ENCODE data around the gene DHRS9. TPM values are rescaled to one million over a fixed set of nuclear protein-coding genes. Genes with fewer than 3 reads are reported as not detected.
"Not testable (repeated sequence)": the region's sequence is repeated elsewhere in the genome, so short reads cannot be mapped to it uniquely, and the experiment has no call there.

The DHRS9 gene
- total RNA-seq, 1 experiment from 2014 or later = 0.22 TPM

DNA sequence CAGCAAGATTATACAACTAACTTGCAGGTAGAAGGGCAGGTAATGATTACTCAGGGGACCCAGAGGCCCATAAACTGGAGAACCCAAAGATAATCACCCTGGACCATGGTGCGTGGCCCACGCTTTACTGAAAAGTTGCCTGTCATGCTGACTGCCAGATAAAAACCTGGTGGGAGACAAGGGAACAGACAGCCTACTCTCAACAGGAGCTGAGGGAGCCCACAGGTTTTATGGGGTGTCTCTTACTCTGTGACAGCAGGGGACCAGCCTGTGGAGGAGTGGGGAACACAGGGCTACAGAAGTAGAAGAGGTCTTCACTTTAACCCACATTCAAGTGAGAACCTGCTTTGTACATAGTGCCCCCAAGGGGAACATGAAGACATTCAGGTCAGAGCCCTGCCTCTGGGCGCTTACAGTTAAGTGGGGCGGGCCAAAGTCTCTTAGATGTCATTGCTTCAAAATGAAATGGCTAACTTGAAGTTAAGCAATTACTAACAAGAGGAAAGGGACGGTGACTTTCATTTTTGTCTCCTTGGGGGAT is 60.4 kb downstream of the DHRS9 start:
- DNase-seq = peak; percentile 33
- no peak overlapping the region for H3K9ac ChIP-seq (ENCODE audit: low read length)
- no TSS peak for BruUV-seq (replicated peaks)
- no peaks in the 10 kb centered on the region for H3F3A ChIP-seq (ENCODE audit: low read length, unreplicated experiment)
- H3K4me1 ChIP-seq (ENCODE audit: insufficient read depth, low read length) = 0 out of 2 replicates have a peak, but pooled peaks cover 8% of the 10 kb centered on the region
- no peaks in the 10 kb centered on the region for H3K27me3 ChIP-seq (ENCODE audit: low read length)
- H3K79me2 ChIP-seq (ENCODE audit: low read length) = no peaks in the 10 kb centered on the region
- ChIA-PET POLR2A (ENCODE audit: unreplicated experiment) (no interaction called here), CTCF (no interaction called here)
- H3K9me2 ChIP-seq (replicated peaks; ENCODE audit: low read length) = no peaks in the 10 kb centered on the region
- H4K20me1 ChIP-seq (ENCODE audit: low read length) = no peaks in the 10 kb centered on the region
- intact Hi-C loops (cut with micrococcal nuclease) = no loop called here
- H3K36me3 ChIP-seq (ENCODE audit: low read depth, low read length) = no peaks in the 10 kb centered on the region; the same call in 1 of the 2 replicates
- TF ChIP-seq EZH2 (IDR thresholded peaks at IDR 0.05; ENCODE audit: low read length, unreplicated experiment) (no peak), EZH2phosphoT487 (IDR thresholded peaks at IDR 0.05; ENCODE audit: borderline replicate concordance, low read length) (no peak)
- TF ChIP-seq, protein P1, sequence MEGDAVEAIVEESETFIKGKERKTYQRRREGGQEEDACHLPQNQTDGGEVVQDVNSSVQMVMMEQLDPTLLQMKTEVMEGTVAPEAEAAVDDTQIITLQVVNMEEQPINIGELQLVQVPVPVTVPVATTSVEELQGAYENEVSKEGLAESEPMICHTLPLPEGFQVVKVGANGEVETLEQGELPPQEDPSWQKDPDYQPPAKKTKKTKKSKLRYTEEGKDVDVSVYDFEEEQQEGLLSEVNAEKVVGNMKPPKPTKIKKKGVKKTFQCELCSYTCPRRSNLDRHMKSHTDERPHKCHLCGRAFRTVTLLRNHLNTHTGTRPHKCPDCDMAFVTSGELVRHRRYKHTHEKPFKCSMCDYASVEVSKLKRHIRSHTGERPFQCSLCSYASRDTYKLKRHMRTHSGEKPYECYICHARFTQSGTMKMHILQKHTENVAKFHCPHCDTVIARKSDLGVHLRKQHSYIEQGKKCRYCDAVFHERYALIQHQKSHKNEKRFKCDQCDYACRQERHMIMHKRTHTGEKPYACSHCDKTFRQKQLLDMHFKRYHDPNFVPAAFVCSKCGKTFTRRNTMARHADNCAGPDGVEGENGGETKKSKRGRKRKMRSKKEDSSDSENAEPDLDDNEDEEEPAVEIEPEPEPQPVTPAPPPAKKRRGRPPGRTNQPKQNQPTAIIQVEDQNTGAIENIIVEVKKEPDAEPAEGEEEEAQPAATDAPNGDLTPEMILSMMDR (conservative IDR thresholded peaks at IDR 0.05; ENCODE audit: low read depth, low read length) = no peak
- no peak overlapping the region for H3K4me2 ChIP-seq (ENCODE audit: low read length)
- no peak overlapping the region for H3K27ac ChIP-seq (ENCODE audit: low read length)
- ATAC-seq = no peak
- H3K4me3 ChIP-seq (ENCODE audit: low read length) = no peak overlapping the region
- no peak overlapping the region for H2AFZ ChIP-seq (ENCODE audit: low read length)
- H3K9me3 ChIP-seq (ENCODE audit: low read length) = no peaks in the 10 kb centered on the region

- H3K9me2 ChIP-seq (replicated peaks; ENCODE audit: low read length) = no peaks in the 10 kb centered on the region
- no peak overlapping the region for H3K27ac ChIP-seq (ENCODE audit: low read length)
- H3F3A ChIP-seq (ENCODE audit: low read length, unreplicated experiment) = no peaks in the 10 kb centered on the region
- no TSS peak for BruUV-seq (replicated peaks)
- CTCF ChIA-PET = interaction anchor here (0.6 to 1.9 kb wide), 7 partner anchors 10 to 935 kb away, joined by 3 to 10 read pairs (median 4); no protein-coding TSS in a partner anchor
- intact Hi-C loops (cut with micrococcal nuclease) = loop anchor here (1.0 to 2.0 kb wide), 2 partner anchors 23 to 171 kb away; no protein-coding TSS in a partner anchor
- H3K9me3 ChIP-seq (ENCODE audit: low read length) = no peaks in the 10 kb centered on the region
- no peak overlapping the region for H3K4me3 ChIP-seq (ENCODE audit: low read length)
- no peaks in the 10 kb centered on the region; the same call in 1 of the 2 replicates for H3K36me3 ChIP-seq (ENCODE audit: low read depth, low read length)
- POLR2A ChIA-PET (ENCODE audit: unreplicated experiment) = no interaction called here
- H3K79me2 ChIP-seq (ENCODE audit: low read length) = no peaks in the 10 kb centered on the region
- 0 out of 2 replicates have a peak overlapping the region, but pooled peaks have one; percentile 13 for H2AFZ ChIP-seq (ENCODE audit: low read length)
- no peak overlapping the region for H3K9ac ChIP-seq (ENCODE audit: low read length)
- 0 out of 2 replicates have a peak overlapping the region, but pooled peaks have one; percentile 24 for H3K4me2 ChIP-seq (ENCODE audit: low read length)
- ATAC-seq = peak; percentile 70
- no peaks in the 10 kb centered on the region for H3K27me3 ChIP-seq (ENCODE audit: low read length)
- TF ChIP-seq, protein P1 (conservative IDR thresholded peaks at IDR 0.05; ENCODE audit: low read depth, low read length) = peak; percentile 87
- TF ChIP-seq EZH2phosphoT487 (IDR thresholded peaks at IDR 0.05; ENCODE audit: borderline replicate concordance, low read length) = no peak
- no peaks in the 10 kb centered on the region for H4K20me1 ChIP-seq (ENCODE audit: low read length)
- H3K4me1 ChIP-seq (ENCODE audit: insufficient read depth, low read length) = 0 out of 2 replicates have a peak, but pooled peaks cover 8% of the 10 kb centered on the region
- DNase-seq = peak; percentile 81
Observed at GRCh38 chr2:169131587-169132512, 62.5 kb downstream of the DHRS9 start.

DNA sequence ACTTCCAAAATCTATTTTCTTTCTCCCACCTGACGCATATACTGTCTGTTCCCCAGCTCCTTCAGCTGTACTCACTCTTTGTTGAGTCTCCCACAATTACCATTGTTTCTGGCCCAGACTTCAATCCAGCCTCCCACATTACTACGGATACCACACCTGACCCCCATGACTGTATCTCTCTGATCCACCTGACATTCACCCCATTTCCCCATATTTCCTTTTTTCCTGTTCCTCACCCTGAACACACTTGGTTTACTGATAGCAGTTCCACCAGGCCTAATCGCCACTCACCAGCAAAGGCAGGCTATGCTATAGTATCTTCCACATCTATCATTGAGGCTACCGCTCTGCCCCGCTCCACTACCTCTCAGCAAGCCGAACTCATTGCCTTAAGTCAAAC is 64.9 kb downstream of the DHRS9 start:
- H3K27ac ChIP-seq (ENCODE audit: low read length); ATAC-seq; H4K20me1 ChIP-seq (ENCODE audit: low read length); H3K9me2 ChIP-seq (replicated peaks; ENCODE audit: low read length); H3F3A ChIP-seq (ENCODE audit: low read length, unreplicated experiment); H3K79me2 ChIP-seq (ENCODE audit: low read length); H2AFZ ChIP-seq (ENCODE audit: low read length); CTCF ChIA-PET; BruUV-seq (replicated peaks); H3K9me3 ChIP-seq (ENCODE audit: low read length); H3K27me3 ChIP-seq (ENCODE audit: low read length); H3K36me3 ChIP-seq (ENCODE audit: low read depth, low read length); H3K4me2 ChIP-seq (ENCODE audit: low read length); H3K4me1 ChIP-seq (ENCODE audit: insufficient read depth, low read length); intact Hi-C loops (cut with micrococcal nuclease); POLR2A ChIA-PET (ENCODE audit: unreplicated experiment); H3K9ac ChIP-seq (ENCODE audit: low read length); H3K4me3 ChIP-seq (ENCODE audit: low read length); DNase-seq: not testable (repeated sequence)

DNA sequence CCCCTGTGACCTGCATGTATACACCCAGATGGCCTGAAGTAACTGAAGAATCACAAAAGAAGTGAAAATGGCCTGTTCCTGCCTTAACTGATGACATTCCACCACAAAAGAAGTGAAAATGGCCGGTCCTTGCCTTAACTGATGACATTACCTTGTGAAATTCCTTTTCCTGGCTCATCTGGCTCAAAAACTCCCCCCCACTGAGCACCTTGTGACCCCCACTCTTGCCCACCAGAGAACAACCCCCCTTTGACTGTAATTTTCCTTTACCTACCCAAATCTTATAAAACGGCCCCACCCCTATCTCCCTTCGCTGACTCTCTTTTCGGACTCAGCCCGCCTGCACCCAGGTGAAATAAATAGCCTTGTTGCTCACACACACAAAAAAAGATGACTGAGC is 67.1 kb downstream of the DHRS9 start:
- H3K9ac ChIP-seq (ENCODE audit: low read length); H3K9me2 ChIP-seq (replicated peaks; ENCODE audit: low read length); H2AFZ ChIP-seq (ENCODE audit: low read length); H3K4me2 ChIP-seq (ENCODE audit: low read length); H3K9me3 ChIP-seq (ENCODE audit: low read length); H3K4me3 ChIP-seq (ENCODE audit: low read length); H3F3A ChIP-seq (ENCODE audit: low read length, unreplicated experiment); H3K36me3 ChIP-seq (ENCODE audit: low read depth, low read length); CTCF ChIA-PET; POLR2A ChIA-PET (ENCODE audit: unreplicated experiment); DNase-seq; H3K79me2 ChIP-seq (ENCODE audit: low read length); ATAC-seq; intact Hi-C loops (cut with micrococcal nuclease); BruUV-seq (replicated peaks); H3K27ac ChIP-seq (ENCODE audit: low read length); H3K27me3 ChIP-seq (ENCODE audit: low read length); H3K4me1 ChIP-seq (ENCODE audit: insufficient read depth, low read length); H4K20me1 ChIP-seq (ENCODE audit: low read length): not testable (repeated sequence)
